GM18505 (cell line): ENCODE data around the gene TGM6.
"Not testable (repeated sequence)": the region's sequence is repeated elsewhere in the genome, so short reads cannot be mapped to it uniquely, and the experiment has no call there.

ENCODE experiments used
- ATAC-seq: cut with Tn5 transposase; IDR thresholded peaks from one replicate; pipeline ENCODE4 v1.9.1; 2021; ENCODE audit not compliant: unreplicated experiment
- POLR2A ChIP-seq: IDR thresholded peaks from 4 replicates; pipeline ENCODE4 v1.6.1; 2011; ENCODE audit warnings: borderline replicate concordance; ENCODE audit not compliant: insufficient read depth, insufficient read length; ENCODE audit errors: extremely low read depth

Gene TGM6

DNA sequence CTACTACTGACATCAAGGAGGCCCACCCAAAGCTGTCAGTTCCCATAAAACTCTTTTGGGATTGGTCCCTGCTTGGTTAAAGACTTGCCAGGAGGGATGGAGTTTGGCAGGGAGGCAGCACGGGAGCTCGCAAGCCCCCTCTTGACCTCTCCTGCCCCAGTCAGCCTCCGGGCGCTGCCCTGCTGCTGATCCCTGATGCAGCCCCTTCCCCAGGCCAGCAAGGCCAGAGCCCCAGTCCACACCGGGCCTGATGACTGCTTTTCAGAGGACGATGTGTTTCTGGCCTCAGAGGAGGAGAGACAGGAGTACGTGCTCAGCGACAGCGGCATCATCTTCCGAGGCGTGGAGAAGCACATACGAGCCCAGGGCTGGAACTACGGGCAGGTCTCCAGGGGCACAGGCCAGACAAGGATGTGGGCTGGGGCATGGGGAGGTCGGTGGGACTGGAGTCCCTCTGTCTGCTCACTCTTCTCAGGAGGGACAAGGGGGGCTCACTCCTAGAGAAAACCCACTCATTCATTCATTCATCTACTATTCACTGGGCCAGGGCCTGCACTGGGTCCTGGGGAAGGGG is 15.6 kb downstream of the TGM6 start:
- TF ChIP-seq POLR2A: no peak
- ATAC-seq: no peak

DNA sequence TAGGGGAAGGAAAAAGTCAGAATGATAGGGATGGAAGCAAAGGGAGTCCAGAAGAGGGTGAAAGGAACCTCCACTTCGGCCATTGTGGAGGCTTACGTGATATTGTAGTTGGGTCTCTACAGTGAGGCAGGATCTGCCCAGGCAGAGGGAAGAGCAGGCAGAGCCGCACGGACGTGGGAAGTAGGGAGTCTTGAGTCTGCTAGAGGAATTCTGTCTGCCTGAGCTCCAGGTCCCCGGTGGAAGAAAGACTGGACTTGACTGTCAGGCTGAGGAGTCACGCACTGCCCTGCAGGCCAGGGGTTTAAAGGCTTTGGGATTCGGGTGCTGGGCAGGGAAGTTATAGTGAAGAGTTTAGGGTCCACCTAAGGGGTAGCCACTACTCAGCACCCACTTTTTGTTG is 16.4 kb downstream of the TGM6 start:
- ATAC-seq: no peak
- no peak for TF ChIP-seq POLR2A

- no peak for ATAC-seq
- TF ChIP-seq POLR2A: no peak
Observed at GRCh38 chr20:2397595-2398145, 17.0 kb downstream of the TGM6 start.

DNA sequence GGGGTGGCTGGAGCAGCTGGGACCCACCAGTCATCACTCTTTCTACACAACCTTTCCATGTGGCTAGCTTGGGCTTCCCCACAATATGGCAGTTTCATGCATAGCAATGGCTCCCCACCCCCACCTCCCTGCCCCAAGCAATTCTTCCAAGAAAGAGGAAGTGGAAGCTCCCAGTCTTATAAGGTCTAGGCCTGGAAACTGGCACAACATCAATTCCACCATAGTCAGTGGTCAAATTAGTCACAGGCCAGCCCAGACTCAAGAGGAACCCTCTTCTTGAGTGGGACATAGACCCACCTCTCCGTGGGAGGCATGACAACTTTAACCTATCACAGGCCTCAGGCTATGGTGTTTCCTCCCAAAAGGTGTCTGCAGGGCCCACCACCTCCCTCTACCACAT is 17.7 kb downstream of the TGM6 start:
- no peak for ATAC-seq
- no peak for TF ChIP-seq POLR2A

DNA sequence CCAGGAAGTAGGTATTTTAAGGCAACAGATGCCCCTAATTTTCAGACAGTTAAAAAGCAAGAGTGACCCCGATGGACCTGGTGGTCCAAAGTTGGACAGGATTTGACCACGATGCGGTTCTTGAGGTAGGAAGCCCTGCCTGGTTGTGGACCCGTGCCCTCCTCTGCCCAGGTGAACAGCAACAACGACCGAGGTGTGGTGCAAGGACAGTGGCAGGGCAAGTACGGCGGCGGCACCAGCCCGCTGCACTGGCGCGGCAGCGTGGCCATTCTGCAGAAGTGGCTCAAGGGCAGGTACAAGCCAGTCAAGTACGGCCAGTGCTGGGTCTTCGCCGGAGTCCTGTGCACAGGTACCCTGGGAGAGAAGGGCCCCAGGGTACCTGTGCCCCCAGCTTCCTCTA is 18.7 kb downstream of the TGM6 start:
- no peak for TF ChIP-seq POLR2A
- ATAC-seq: no peak

GRCh38 chr20:2400290-2400689 is 19.6 kb downstream of the TGM6 start:
- TF ChIP-seq POLR2A: no peak
- ATAC-seq: no peak

DNA sequence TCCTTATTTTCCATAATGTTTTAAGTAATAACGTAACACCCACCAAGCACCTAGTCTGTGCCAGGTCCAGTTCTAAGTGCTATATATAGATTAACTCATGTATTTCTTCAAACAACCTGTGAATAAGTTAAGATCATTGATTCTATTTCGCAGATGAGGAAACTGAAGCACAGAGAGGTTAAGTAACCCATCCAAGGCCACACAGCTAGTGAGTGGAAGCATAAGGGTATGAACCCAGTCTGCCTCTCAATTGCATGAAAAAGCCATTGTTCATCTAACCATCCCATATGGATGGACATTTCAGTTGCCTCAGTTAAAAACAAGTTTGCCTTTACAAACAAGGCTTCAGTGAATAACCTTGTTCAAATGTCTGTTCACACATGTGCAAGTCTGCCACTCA is 20.8 kb downstream of the TGM6 start:
- no peak for ATAC-seq
- no peak for TF ChIP-seq POLR2A

DNA sequence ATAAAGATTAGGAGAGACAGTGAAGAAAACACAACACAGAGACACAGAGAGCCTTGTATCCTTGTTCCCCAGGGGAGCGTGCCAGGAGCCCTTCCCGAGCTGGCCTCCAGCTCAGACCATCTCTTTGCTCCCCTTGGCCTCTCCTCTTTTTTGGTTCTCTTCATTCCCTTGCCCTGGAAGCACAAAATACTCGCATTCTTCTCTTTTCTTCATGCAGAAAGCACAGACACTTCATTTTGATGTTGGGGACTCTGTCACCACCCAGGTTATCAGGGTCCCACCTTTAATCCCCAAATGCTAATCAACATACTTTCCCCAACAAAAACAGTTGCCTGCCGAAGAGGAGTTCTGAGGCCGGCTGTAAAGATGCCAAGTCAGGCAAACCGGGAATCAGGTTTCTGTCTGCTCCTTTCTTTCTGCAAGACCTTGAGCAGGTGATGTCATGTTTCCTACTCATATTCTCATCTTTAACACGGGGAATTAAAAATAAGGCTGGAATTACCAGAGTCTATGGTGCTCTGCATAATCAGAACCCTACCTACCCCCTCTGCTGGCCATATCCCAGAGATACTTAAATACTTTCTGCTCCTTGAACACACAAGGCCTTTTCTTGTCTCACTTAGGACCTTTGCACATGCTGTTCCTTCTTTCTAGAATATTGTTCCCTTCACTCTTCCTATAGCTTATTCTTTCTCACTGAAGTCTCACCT is 21.7 kb downstream of the TGM6 start:
- ATAC-seq: no peak
- TF ChIP-seq POLR2A: no peak

- TF ChIP-seq POLR2A: no peak
- ATAC-seq: no peak
Observed at GRCh38 chr20:2403291-2404052, 22.8 kb downstream of the TGM6 start.

GRCh38 chr20:2405693-2406065 is 25.0 kb downstream of the TGM6 start:
- TF ChIP-seq POLR2A: no peak
- ATAC-seq: no peak

DNA sequence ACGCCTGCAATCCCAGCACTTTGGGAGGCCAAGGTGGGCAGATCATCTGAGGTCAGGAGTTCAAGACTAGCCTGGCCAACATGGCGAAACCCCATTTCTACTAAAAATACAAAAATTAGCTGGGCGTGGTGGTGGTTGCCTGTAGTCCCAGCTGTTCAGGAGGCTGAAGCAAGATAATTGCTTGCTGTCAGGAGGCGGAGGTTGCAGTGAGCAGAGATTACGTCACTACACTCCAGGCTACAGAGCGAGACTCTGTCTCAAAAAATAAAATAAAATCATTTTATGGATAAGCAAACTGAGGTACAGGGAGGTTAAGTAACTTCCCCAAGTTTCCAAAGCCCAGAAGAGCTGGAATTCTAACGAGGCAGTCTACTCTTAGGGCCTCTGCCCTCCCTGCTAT is 26.7 kb downstream of the TGM6 start:
- not testable (repeated sequence) for ATAC-seq

DNA sequence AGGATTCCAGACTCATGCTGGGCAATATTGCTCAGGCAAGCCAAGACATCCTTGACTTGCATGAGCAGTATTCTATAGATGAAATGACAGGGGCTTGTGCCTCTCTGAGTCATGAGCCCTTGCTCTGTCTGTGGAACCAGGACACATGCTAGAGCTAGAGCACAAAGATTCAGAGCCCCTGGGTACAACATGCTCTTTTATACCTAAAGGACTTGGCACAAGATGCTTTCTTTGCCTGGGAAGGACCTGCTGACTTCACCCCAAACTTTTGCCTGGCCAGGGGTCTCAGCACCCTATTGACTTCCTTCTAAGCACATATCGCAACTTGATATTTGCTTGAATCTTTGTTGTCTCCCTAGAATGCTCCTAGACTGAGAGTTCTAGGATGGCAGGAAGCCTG is 27.4 kb downstream of the TGM6 start:
- TF ChIP-seq POLR2A: no peak
- ATAC-seq: no peak

DNA sequence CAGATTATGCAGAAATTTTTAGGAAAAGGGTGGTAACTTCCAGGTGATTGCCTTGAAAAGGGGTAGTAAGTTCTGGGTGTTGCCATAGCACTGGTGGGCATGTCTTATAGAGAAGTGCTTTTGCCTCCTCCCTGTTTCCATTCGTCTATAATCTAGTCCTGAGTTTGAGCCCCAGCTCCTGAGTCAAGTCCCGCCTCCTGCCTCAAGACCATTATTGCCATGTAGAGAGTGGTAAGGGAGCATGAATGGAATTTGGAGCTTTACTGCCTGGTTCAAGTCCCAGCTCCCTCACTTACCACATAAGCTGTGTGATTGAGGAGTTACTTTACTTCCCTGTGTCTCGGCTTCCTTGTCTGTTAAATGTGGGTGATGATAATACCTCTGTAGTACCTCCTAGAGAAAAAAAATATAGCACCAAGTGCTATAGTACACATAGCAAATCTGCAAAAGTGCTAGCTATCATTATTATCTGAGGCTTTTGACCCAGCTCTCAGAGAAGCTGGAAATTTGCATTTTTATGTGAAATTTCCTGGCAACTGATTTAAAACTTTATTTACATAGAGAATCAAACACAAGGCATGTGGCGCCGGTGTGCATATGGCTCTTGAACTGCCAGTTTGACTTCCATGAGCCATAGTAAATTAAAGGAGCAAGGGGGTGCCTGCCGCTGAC is 36.0 kb downstream of the TGM6 start:
- TF ChIP-seq POLR2A: no peak
- no peak for ATAC-seq
